Measurements from ENCODE around the gene MATN4.

Gene MATN4

DNA sequence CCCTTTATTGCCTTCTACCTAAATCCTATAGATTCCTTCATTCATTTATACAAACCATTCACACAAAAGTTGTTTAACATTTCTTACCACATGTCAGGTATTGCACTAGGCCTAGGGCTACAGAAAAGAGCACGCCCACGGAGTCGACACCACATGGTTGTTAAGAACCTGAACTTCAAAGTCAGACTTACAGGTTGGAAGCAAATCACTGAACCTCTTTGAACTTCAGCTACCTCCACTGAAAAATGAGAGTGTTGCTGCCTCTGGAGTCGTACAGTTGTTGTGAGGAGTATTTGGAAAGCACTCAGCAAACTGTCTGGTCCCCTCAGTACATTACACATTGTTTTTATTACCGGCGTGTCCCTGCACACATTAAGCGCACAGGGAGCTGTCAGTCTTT lies 50.4 kb downstream of the MATN4 start:
- Histone ChIP-seq H3K27me3 (no peaks in the 10 kb centered on the region), H3K4me1 (no peaks in the 10 kb centered on the region), H3K4me2 (no peak overlapping the region), H3K36me3 (no peaks in the 10 kb centered on the region), H3K27ac (no peak overlapping the region), H4K20me1 (no peaks in the 10 kb centered on the region), H3K9me3 (no peaks in the 10 kb centered on the region), H3K4me3 (no peak overlapping the region), H3K9ac (no peak overlapping the region)
- no peak for TF ChIP-seq Cebpa-rat (IDR thresholded peaks at IDR 0.05)

DNA sequence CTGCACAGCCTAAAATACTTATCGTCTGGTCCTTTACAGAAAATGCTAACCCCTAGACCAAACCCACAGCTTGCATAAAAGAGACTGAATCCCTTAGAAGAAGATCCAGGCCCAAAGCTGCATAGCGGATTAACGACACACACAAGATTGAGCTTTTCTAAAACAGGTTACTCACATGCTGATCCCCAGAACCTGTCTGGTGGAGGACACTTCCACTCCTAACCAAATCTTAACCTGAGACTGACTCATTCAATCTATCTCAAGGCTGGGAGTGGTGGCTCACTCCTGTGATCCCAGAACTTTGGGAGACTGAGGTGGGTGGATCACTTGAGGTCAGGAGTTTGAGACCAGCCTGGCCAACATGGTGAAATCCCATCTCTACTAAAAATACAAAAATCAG lies 50.9 kb downstream of the MATN4 start:
- Histone ChIP-seq H4K20me1 (no peaks in the 10 kb centered on the region), H3K4me1 (no peaks in the 10 kb centered on the region), H3K36me3 (no peaks in the 10 kb centered on the region), H3K9me3 (no peaks in the 10 kb centered on the region), H3K9ac (no peak overlapping the region), H3K4me2 (no peak overlapping the region), H3K27ac (no peak overlapping the region), H3K27me3 (no peaks in the 10 kb centered on the region), H3K4me3 (no peak overlapping the region)
- no peak for TF ChIP-seq Cebpa-rat (IDR thresholded peaks at IDR 0.05)

DNA sequence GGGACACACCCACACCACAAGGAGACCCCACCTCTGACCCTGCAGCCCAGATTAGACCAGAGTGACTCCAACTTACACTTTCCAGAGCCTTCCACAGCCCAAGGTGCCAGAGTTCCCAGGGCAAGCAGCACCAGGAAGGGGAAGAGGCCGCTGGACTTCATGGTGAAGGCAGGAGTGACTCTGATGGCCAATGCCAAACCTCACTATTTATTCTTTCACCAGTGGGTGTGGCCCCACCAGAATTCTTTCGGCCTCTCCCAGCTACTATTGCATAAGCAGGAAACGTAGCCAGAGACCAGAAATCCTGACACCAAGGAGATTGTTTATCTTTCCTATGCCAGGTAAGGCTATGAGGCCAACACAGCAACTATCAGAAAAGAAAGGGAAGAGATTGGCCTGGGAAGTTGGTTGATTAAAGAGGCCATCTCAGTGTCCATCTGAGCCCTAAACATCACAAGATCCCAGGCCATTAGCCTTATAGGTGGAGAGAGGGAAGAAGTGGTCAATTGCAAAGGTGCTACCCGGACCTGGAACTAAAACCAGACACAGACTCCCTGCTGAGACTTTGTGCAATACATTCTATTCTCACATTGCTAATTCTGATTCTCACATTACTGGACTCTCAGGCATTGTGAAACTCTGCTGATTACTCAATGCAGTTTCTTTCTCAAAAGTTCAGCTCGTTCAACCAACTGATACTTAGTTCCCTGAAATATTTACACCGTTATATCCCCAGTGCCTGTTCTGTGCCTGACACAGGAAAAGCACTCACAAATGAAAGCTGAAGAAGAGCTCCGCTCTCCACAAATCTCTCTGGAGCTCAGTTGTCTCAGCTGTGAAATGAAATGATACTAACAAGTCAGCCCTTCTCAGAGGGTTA lies 53.5 kb downstream of the MATN4 start, which contains the start of gene SLPI:
Gene SLPI (minus strand): TSS at position 182 of the 880 bp plus-strand sequence. CDS start 21 bp downstream, at position 161.
- H3K9ac ChIP-seq = no peak within 1 kb of the TSS
- H3K27me3 ChIP-seq = no peaks in the 10 kb centered on the region
- H3K4me1 ChIP-seq = no peaks in the 10 kb centered on the region
- no peak within 1 kb of the TSS for H3K4me2 ChIP-seq
- no peaks in the 10 kb centered on the region for H3K36me3 ChIP-seq
- H3K27ac ChIP-seq = no peak within 1 kb of the TSS
- H3K9me3 ChIP-seq = no peaks in the 10 kb centered on the region
- H3K4me3 ChIP-seq = no peak within 1 kb of the TSS
- H4K20me1 ChIP-seq = no peaks in the 10 kb centered on the region
- no peak for TF ChIP-seq Cebpa-rat (IDR thresholded peaks at IDR 0.05)

DNA sequence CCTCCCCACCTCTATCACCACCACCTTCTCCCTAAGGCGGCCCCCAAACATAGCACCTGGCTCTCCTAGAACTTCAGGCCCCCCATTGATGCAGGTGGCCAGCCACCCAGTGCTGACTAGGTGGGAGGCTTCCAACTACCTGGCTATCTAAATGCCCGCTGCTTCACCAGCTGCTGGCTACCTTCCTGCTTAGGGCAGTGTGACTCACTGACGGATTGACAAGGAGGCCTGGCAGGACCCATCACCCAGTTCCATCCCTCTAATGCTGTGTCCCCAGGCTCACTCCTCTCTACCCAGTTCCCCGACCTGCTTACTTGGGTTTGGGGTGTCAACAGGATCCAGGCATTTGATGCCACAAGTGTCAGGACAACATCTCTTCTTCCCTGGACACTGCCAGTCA lies 54.8 kb downstream of the MATN4 start:
- no peak overlapping the region for H3K4me3 ChIP-seq
- H3K36me3 ChIP-seq = no peaks in the 10 kb centered on the region
- H3K27ac ChIP-seq = no peak overlapping the region
- no peak overlapping the region for H3K4me2 ChIP-seq
- H3K9ac ChIP-seq = no peak overlapping the region
- H4K20me1 ChIP-seq = no peaks in the 10 kb centered on the region
- no peaks in the 10 kb centered on the region for H3K9me3 ChIP-seq
- no peak for TF ChIP-seq Cebpa-rat (IDR thresholded peaks at IDR 0.05)
- H3K27me3 ChIP-seq = no peaks in the 10 kb centered on the region
- H3K4me1 ChIP-seq = no peaks in the 10 kb centered on the region

DNA sequence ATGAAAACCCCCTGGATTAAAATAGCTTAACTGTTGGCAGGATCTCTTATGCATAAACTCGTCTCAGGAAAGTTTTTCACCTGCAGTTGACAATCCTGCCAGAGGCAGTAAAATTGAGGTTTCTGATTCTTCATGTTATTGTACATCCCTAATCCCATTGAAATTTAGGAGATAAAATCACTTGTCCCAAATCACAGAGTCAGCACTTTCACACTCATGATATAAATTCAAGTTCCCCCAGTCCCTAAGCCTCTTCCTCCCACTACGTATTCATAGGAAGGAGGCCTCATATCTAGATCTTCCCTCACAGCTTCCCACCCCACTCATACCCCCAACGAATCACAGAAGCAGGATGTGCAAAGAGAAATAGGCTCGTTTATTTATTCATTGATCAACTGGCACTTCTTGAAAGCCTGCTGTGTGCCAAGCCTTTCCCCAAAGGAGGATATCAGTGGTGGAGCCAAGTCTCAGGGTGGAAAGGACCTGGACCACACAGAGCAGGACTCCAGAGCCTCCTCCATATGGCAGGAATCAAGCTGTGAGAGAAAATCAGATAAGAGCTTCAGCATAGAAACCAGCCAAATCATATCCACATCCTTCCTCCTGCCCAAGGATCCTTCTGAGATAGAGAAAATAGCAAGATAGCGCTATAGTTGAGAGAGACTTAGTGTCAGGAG lies 56.1 kb downstream of the MATN4 start:
- H3K4me2 ChIP-seq = no peak overlapping the region

DNA sequence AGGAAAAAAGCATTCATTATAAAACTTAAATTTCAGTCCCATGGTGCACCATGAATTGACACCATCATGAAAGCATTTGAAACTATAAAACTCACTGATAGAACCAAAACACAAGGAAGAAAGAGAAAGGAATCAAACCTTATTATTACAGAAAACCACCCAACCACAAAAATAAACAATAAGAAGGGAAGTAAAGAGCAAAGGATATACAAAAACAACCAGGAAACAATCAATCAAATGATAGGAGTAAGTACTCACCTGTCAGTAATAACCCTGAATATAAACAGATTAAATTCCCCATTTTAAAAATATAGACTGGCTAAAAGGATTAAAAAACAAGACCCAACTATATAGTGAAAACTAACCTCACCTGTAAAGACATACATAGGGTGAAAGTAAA lies 59.5 kb downstream of the MATN4 start:
- no peaks in the 10 kb centered on the region for H3K4me1 ChIP-seq
- no peak overlapping the region for H3K27ac ChIP-seq
- H3K4me2 ChIP-seq = no peak overlapping the region
- H3K9ac ChIP-seq = no peak overlapping the region
- no peak overlapping the region for H3K4me3 ChIP-seq
- no peaks in the 10 kb centered on the region for H3K36me3 ChIP-seq
- H3K27me3 ChIP-seq = no peaks in the 10 kb centered on the region
- TF ChIP-seq Cebpa-rat (IDR thresholded peaks at IDR 0.05) = no peak
- H4K20me1 ChIP-seq = no peaks in the 10 kb centered on the region
- H3K9me3 ChIP-seq = no peaks in the 10 kb centered on the region

More for the DNA sequence above, 56.1 kb downstream of the MATN4 start:
- no peaks in the 10 kb centered on the region for H4K20me1 ChIP-seq
- no peaks in the 10 kb centered on the region for H3K36me3 ChIP-seq
- no peaks in the 10 kb centered on the region for H3K27me3 ChIP-seq
- no peak overlapping the region for H3K27ac ChIP-seq
- TF ChIP-seq Cebpa-rat (IDR thresholded peaks at IDR 0.05) = no peak
- H3K4me3 ChIP-seq = no peak overlapping the region
- no peaks in the 10 kb centered on the region for H3K9me3 ChIP-seq
- H3K4me1 ChIP-seq = no peaks in the 10 kb centered on the region
- no peak overlapping the region for H3K9ac ChIP-seq

DNA sequence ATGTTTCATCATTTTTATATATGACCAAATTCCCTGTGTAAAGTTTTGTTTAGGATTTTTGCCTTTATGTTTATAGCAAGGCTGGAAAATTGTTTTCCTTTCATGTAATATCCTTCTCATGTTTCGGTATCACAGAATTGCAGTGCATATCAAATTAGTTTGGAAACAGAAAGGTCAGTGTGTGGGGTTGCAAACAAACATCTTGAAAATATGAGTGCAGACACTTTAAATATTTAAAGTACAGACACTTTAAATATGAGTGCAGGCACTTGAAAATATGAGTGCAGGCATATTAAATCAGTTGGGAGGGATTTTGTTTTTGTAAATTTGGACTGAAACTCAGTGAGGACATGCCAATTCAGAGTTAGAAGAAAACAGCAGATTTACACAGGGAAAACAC lies 60.2 kb downstream of the MATN4 start:
- Histone ChIP-seq H4K20me1 (no peaks in the 10 kb centered on the region), H3K4me3 (no peak overlapping the region), H3K9ac (no peak overlapping the region), H3K9me3 (no peaks in the 10 kb centered on the region), H3K27me3 (no peaks in the 10 kb centered on the region), H3K36me3 (no peaks in the 10 kb centered on the region), H3K27ac (no peak overlapping the region), H3K4me1 (no peaks in the 10 kb centered on the region), H3K4me2 (no peak overlapping the region)
- no peak for TF ChIP-seq Cebpa-rat (IDR thresholded peaks at IDR 0.05)

DNA sequence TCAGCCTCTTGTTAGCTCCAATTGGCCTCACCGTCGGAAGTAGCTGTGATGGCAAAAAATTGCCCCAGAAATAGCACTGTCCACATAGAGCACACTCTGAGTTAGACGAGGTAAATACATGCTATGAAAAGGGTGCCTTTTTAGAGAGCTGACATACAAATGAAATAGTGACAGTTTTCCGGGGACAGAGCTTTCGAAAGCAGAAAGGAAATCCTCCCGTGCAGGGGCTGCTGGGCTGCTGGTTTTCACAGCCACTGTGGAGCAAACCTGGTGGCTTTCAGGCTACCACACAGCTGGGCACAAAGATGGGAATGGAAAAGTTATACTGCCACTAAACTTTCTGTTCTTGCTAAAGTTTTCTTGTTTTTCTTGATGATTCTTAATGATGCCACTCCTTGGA lies 62.0 kb downstream of the MATN4 start:
- Histone ChIP-seq H3K4me2 (no peak overlapping the region), H3K9me3 (no peaks in the 10 kb centered on the region), H3K27ac (no peak overlapping the region), H3K4me1 (no peaks in the 10 kb centered on the region), H3K4me3 (no peak overlapping the region), H3K27me3 (no peaks in the 10 kb centered on the region), H4K20me1 (no peaks in the 10 kb centered on the region), H3K36me3 (no peaks in the 10 kb centered on the region), H3K9ac (no peak overlapping the region)
- TF ChIP-seq Cebpa-rat (IDR thresholded peaks at IDR 0.05) = no peak

Data from BLaER1 (cell line).